HG03097 (cell line): ENCODE results near the gene ADAMTS16.

Experiments used
- ATAC-seq: cut with Tn5 transposase; IDR thresholded peaks from one replicate; pipeline ENCODE4 v1.9.1; 2021; ENCODE audit not compliant: unreplicated experiment, low FRiP score

ADAMTS16 gene

GRCh38 chr5:5275211-5275610, 135.1 kb downstream of the ADAMTS16 start:
- no peak for ATAC-seq

GRCh38 chr5:5276430-5276829, 136.3 kb downstream of the ADAMTS16 start:
- no peak for ATAC-seq

- no peak for ATAC-seq
Measured at GRCh38 chr5:5276951-5277517, 136.9 kb downstream of the ADAMTS16 start.

- ATAC-seq, result no peak
Measured at GRCh38 chr5:5278201-5278814, 138.2 kb downstream of the ADAMTS16 start.

- no peak for ATAC-seq
Measured at GRCh38 chr5:5278815-5279381, 138.8 kb downstream of the ADAMTS16 start.

GRCh38 chr5:5285906-5286305, 145.8 kb downstream of the ADAMTS16 start:
- no peak for ATAC-seq

- ATAC-seq, result no peak
Measured at GRCh38 chr5:5287419-5287818, 147.3 kb downstream of the ADAMTS16 start.

GRCh38 chr5:5288201-5288600, 148.1 kb downstream of the ADAMTS16 start:
- ATAC-seq, result no peak

GRCh38 chr5:5289537-5289936, 149.4 kb downstream of the ADAMTS16 start:
- no peak for ATAC-seq

- no peak for ATAC-seq
Measured at GRCh38 chr5:5290674-5291334, 150.7 kb downstream of the ADAMTS16 start.

- no peak for ATAC-seq
Measured at GRCh38 chr5:5291357-5291756, 151.2 kb downstream of the ADAMTS16 start.

GRCh38 chr5:5293029-5293428, 152.9 kb downstream of the ADAMTS16 start:
- ATAC-seq, result no peak

- ATAC-seq, result no peak
Measured at GRCh38 chr5:5294429-5294828, 154.3 kb downstream of the ADAMTS16 start.

- ATAC-seq, result no peak
Measured at GRCh38 chr5:5295351-5295750, 155.2 kb downstream of the ADAMTS16 start.

- no peak for ATAC-seq
Measured at GRCh38 chr5:5296051-5296450, 155.9 kb downstream of the ADAMTS16 start.

- no peak for ATAC-seq
Measured at GRCh38 chr5:5297432-5298067, 157.4 kb downstream of the ADAMTS16 start.

- no peak for ATAC-seq
Measured at GRCh38 chr5:5298068-5298633, 158.0 kb downstream of the ADAMTS16 start.

- no peak for ATAC-seq
Measured at GRCh38 chr5:5298841-5299541, 158.9 kb downstream of the ADAMTS16 start.

GRCh38 chr5:5301176-5301575, 161.0 kb downstream of the ADAMTS16 start:
- ATAC-seq, result no peak

- no peak for ATAC-seq
Measured at GRCh38 chr5:5302201-5302600, 162.1 kb downstream of the ADAMTS16 start.
